BLaER1 (cell line): Measurements from ENCODE around the gene PMAIP1.

Source experiments
- H3K27ac ChIP-seq: shearing (Covaris generic); formaldehyde crosslinking; 2 replicates; pipeline ENCODE4 v1.8.1; 2022
- H3K27me3 ChIP-seq: shearing (Covaris generic); formaldehyde crosslinking; 2 replicates; pipeline ENCODE4 v1.8.1; 2022
- H3K36me3 ChIP-seq: shearing (Covaris generic); formaldehyde crosslinking; 2 replicates; pipeline ENCODE4 v1.8.1; 2022
- H3K4me1 ChIP-seq: shearing (Covaris generic); formaldehyde crosslinking; 2 replicates; pipeline ENCODE4 v1.8.1; 2022
- H3K4me2 ChIP-seq: shearing (Covaris generic); formaldehyde crosslinking; 2 replicates; pipeline ENCODE4 v1.8.1; 2022
- H3K4me3 ChIP-seq: shearing (Covaris generic); formaldehyde crosslinking; 2 replicates; pipeline ENCODE4 v1.8.1; 2022
- H3K9ac ChIP-seq: shearing (Covaris generic); formaldehyde crosslinking; 2 replicates; pipeline ENCODE4 v1.8.1; 2022
- H3K9me3 ChIP-seq: shearing (Covaris generic); formaldehyde crosslinking; 2 replicates; pipeline ENCODE4 v1.8.1; 2022
- H4K20me1 ChIP-seq: shearing (Covaris generic); formaldehyde crosslinking; 2 replicates; pipeline ENCODE4 v1.8.1; 2022
- Cebpa-rat ChIP-seq: shearing (Covaris generic); IDR thresholded peaks from 2 replicates; pipeline ENCODE4 v1.8.1; 2022

PMAIP1 gene

GRCh38 chr18:59923539-59924196 lies 23.9 kb downstream of the PMAIP1 start:
- H4K20me1 ChIP-seq, result no peaks in the 10 kb centered on the region
- H3K9ac ChIP-seq, result no peak overlapping the region
- no peak overlapping the region for H3K27ac ChIP-seq
- peaks cover 69% of the 10 kb centered on the region for H3K4me1 ChIP-seq
- H3K4me2 ChIP-seq, result peak overlapping the region; percentile 82
- H3K4me3 ChIP-seq, result peak overlapping the region; percentile 34; the same call in 1 of the 2 replicates
- H3K36me3 ChIP-seq, result no peaks in the 10 kb centered on the region
- no peak for TF ChIP-seq Cebpa-rat
- no peaks in the 10 kb centered on the region for H3K27me3 ChIP-seq
- no peaks in the 10 kb centered on the region for H3K9me3 ChIP-seq

GRCh38 chr18:59926131-59926530 lies 26.3 kb downstream of the PMAIP1 start:
- H3K4me1 ChIP-seq, result peaks cover 47% of the 10 kb centered on the region

GRCh38 chr18:59927246-59927825 lies 27.5 kb downstream of the PMAIP1 start:
- Histone ChIP-seq H3K4me1 (peaks cover 39% of the 10 kb centered on the region), H4K20me1 (no peaks in the 10 kb centered on the region), H3K27me3 (no peaks in the 10 kb centered on the region), H3K27ac (no peak overlapping the region), H3K9me3 (no peaks in the 10 kb centered on the region), H3K36me3 (no peaks in the 10 kb centered on the region), H3K9ac (no peak overlapping the region), H3K4me2 (peak overlapping the region; percentile 36), H3K4me3 (no peak overlapping the region)
- no peak for TF ChIP-seq Cebpa-rat

More at GRCh38 chr18:59926131-59926530, 26.3 kb downstream of the PMAIP1 start:
- Histone ChIP-seq H3K9me3 (no peaks in the 10 kb centered on the region), H3K36me3 (no peaks in the 10 kb centered on the region), H4K20me1 (no peaks in the 10 kb centered on the region), H3K4me2 (no peak overlapping the region), H3K4me3 (no peak overlapping the region), H3K27me3 (no peaks in the 10 kb centered on the region), H3K27ac (no peak overlapping the region), H3K9ac (no peak overlapping the region)
- no peak for TF ChIP-seq Cebpa-rat

GRCh38 chr18:59928201-59928600 lies 28.4 kb downstream of the PMAIP1 start:
- H3K4me3 ChIP-seq, result no peak overlapping the region
- H4K20me1 ChIP-seq, result no peaks in the 10 kb centered on the region
- H3K4me1 ChIP-seq, result peaks cover 38% of the 10 kb centered on the region
- no peak overlapping the region for H3K4me2 ChIP-seq
- no peaks in the 10 kb centered on the region for H3K27me3 ChIP-seq
- H3K36me3 ChIP-seq, result no peaks in the 10 kb centered on the region
- H3K9me3 ChIP-seq, result no peaks in the 10 kb centered on the region
- H3K9ac ChIP-seq, result no peak overlapping the region
- H3K27ac ChIP-seq, result no peak overlapping the region
- no peak for TF ChIP-seq Cebpa-rat

GRCh38 chr18:59929621-59930295 lies 30.0 kb downstream of the PMAIP1 start:
- no peak overlapping the region for H3K4me2 ChIP-seq
- no peak overlapping the region for H3K9ac ChIP-seq
- no peaks in the 10 kb centered on the region for H3K9me3 ChIP-seq
- H4K20me1 ChIP-seq, result no peaks in the 10 kb centered on the region
- H3K36me3 ChIP-seq, result no peaks in the 10 kb centered on the region
- no peak overlapping the region for H3K4me3 ChIP-seq
- no peaks in the 10 kb centered on the region for H3K27me3 ChIP-seq
- H3K27ac ChIP-seq, result no peak overlapping the region
- peaks cover 24% of the 10 kb centered on the region for H3K4me1 ChIP-seq
- TF ChIP-seq Cebpa-rat, result no peak

GRCh38 chr18:59932401-59932800 lies 32.6 kb downstream of the PMAIP1 start:
- Histone ChIP-seq H3K4me1 (peaks cover 17% of the 10 kb centered on the region), H3K4me2 (peak overlapping the region; percentile 44)

GRCh38 chr18:59938676-59939075 lies 38.9 kb downstream of the PMAIP1 start:
- Histone ChIP-seq H3K4me3 (no peak overlapping the region), H3K4me2 (no peak overlapping the region), H3K27ac (no peak overlapping the region), H3K27me3 (no peaks in the 10 kb centered on the region), H3K9me3 (no peaks in the 10 kb centered on the region), H4K20me1 (no peaks in the 10 kb centered on the region), H3K36me3 (no peaks in the 10 kb centered on the region), H3K4me1 (peaks cover 8% of the 10 kb centered on the region; the same call in 1 of the 2 replicates), H3K9ac (no peak overlapping the region)
- TF ChIP-seq Cebpa-rat, result no peak

More at GRCh38 chr18:59932401-59932800, 32.6 kb downstream of the PMAIP1 start:
- Histone ChIP-seq H3K27me3 (no peaks in the 10 kb centered on the region), H3K27ac (no peak overlapping the region), H3K4me3 (no peak overlapping the region), H4K20me1 (no peaks in the 10 kb centered on the region), H3K9ac (no peak overlapping the region), H3K36me3 (no peaks in the 10 kb centered on the region), H3K9me3 (no peaks in the 10 kb centered on the region)
- no peak for TF ChIP-seq Cebpa-rat

GRCh38 chr18:59939127-59939526 lies 39.3 kb downstream of the PMAIP1 start:
- Histone ChIP-seq H3K9ac (no peak overlapping the region), H3K27me3 (no peaks in the 10 kb centered on the region), H3K27ac (no peak overlapping the region), H3K36me3 (no peaks in the 10 kb centered on the region), H3K9me3 (no peaks in the 10 kb centered on the region), H4K20me1 (no peaks in the 10 kb centered on the region), H3K4me2 (no peak overlapping the region), H3K4me3 (no peak overlapping the region), H3K4me1 (peaks cover 8% of the 10 kb centered on the region; the same call in 1 of the 2 replicates)
- TF ChIP-seq Cebpa-rat, result no peak

- no peak overlapping the region for H3K4me2 ChIP-seq
- no peaks in the 10 kb centered on the region for H3K9me3 ChIP-seq
- no peaks in the 10 kb centered on the region for H4K20me1 ChIP-seq
Measured at GRCh38 chr18:59940068-59940467, 40.3 kb downstream of the PMAIP1 start.

GRCh38 chr18:59941331-59941730 lies 41.5 kb downstream of the PMAIP1 start:
- Histone ChIP-seq H3K36me3 (no peaks in the 10 kb centered on the region), H3K4me3 (no peak overlapping the region), H3K9me3 (no peaks in the 10 kb centered on the region), H4K20me1 (no peaks in the 10 kb centered on the region), H3K27me3 (no peaks in the 10 kb centered on the region), H3K27ac (no peak overlapping the region), H3K4me2 (no peak overlapping the region), H3K4me1 (peaks cover 8% of the 10 kb centered on the region; the same call in 1 of the 2 replicates), H3K9ac (no peak overlapping the region)
- TF ChIP-seq Cebpa-rat, result no peak

More at GRCh38 chr18:59940068-59940467, 40.3 kb downstream of the PMAIP1 start:
- TF ChIP-seq Cebpa-rat, result no peak
- no peaks in the 10 kb centered on the region for H3K36me3 ChIP-seq
- H3K9ac ChIP-seq, result no peak overlapping the region
- H3K4me3 ChIP-seq, result no peak overlapping the region
- H3K4me1 ChIP-seq, result peaks cover 8% of the 10 kb centered on the region; the same call in 1 of the 2 replicates
- no peaks in the 10 kb centered on the region for H3K27me3 ChIP-seq
- no peak overlapping the region for H3K27ac ChIP-seq
